SK-N-DZ (cell line): ENCODE measurements around the gene GDF2.

Experiments used
- DNase-seq: peaks from one replicate; pipeline ENCODE4 v3.0.0-alpha.2; 2015; ENCODE audit warnings: low spot score

GDF2 gene

DNA sequence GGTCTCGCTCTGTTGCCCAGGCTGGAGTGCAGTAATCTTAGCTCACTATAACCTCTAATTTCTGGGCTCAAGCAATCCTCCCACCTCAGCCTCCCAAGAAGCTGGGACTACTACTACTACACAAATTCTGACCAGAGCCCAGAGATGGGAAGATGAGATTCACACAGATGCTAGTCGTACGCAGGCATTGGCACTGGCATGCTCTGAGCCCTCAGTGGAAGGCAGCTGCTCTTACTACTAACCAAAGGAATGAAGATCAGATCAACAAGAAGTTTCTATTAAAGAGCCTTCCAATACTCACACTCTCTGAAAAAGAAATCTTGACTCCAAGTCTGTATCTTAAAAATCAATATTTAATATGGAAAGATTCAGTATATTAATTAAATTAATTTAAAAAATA, 10.7 kb downstream of the GDF2 start:
- no peak for DNase-seq

DNA sequence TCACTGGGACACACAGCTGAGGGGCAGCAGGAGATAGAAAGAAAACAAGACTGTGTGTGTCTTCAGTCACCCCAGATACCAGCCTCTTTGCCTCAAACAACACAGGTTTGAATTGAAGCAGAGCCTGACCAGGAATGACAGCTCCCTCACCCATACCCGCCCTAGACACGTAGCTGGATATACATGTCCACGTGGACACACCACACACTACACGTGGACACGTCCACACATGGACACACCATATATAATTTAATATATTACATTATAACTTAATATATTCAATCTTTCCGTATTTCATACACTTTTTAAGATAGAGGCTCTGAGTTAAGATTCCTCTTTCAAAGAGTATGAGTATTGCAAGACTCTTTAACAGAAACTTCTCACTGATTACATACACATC, 11.3 kb downstream of the GDF2 start:
- DNase-seq, result no peak

- no peak for DNase-seq
Observed at GRCh38 chr10:47334466-47335295, 12.4 kb downstream of the GDF2 start.

DNA sequence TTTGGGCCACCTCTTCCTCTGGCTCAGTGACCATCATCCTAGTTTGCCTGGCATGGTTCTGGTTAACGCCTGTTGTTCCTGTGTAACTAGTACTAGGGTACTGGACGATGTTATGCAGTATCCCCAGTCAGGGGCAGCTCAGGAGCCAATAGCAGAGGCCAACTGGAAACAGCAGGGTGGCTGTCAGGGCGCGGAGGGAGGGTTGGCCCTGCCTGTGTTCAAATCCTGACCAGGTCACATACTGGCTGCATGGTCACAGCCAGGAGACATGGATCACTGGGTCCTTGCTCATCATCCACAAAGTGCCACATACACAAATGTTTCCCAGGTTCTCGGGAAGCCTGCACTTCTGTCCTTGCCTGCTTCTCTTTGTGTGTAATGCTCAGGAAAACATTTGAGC, 13.7 kb downstream of the GDF2 start:
- no peak for DNase-seq

GRCh38 chr10:47336387-47337134, 14.3 kb downstream of the GDF2 start:
- DNase-seq, result no peak

GRCh38 chr10:47337310-47337709, 15.1 kb downstream of the GDF2 start:
- DNase-seq, result no peak

DNA sequence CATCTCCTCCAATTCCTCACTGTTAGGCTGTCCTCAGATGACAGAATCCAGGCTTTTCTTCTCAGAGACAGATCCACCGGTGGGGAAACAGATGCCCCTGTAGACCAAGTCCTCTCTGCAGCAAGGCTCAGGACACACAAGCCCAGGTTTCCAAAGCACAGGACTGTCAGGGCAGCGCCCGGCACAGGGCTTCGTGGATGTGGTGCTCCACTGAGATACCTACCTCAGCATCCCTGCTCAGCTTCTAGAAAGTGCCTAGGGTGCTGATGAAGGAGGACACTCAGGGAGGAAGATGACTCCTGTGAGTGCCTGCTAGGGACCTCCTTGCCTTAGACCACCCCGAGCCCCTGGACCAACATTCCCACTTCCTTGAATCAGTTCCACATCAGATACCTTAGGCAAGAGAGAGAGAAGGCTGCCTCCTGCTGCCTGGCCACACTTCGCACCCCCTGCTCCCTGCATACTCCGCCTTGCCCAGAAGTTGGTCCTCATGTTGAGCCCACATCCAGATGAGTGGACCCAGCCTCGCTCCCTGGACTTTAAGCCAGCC, 17.0 kb downstream of the GDF2 start:
- DNase-seq, result no peak

DNA sequence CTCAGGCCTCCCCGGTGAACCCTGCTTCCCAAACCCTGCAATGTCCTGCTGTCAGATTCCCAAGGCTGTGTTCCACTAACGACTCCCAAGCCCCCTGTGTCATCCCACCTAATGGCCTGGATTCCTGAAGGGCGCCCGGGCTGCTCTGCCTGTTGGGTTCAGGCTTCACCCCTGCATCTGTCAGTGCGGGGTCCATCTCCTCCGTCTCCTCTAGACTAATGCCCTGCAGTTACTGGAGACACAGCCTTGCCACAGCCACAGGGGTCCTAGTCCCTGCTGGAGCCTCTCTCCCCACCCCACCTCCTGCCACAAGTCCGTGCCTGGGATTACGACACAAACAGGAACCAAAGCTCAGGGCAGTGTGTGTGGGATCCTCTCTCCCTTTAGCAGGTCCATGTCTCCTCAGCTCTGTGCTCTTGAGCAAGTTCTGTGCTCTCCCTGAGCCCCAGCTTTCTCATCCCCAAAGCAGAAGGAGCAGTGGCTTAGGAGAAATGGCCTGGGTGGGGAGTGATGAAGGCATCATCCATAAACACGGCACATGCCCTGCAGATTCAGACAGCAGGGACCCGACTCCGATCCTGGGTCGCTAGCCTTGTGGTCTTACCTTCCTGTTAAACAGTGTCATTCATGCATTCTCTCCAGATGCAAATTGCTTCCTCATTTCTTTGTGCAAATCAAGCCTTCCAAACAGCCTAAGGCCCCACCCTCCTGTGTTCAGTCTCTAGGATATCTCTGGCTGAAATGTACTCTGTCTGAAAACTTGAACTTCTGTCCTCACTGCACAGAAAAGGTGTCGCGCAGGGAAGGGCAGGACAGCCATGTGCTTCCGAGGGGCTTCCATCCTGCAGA, 17.7 kb downstream of the GDF2 start:
- no peak for DNase-seq

DNA sequence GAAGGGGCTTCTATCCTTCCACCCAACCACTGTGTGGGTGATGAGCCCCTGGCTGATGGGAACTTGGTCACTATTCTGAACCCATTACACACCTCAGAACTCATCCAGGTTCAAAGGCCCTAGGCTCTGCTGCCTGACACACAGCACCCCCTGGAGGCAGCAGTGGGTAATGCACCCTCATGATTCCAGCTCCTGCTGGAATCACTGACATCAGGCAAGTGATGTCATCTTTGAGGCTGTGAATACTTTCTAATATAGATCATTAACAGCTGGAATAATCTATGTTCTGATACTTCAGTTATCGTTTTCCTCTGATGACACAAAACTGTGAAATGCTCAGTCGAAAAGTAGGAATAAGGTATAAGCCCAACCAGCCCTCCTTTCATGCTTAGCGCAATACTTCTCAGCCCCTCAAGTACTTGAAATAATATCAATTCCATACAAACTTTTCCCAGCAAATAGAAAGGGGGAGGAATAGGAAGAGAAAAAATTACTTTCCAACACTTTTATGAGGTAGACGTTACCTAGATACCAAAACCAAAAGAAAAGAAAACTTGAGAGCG, 18.4 kb downstream of the GDF2 start:
- DNase-seq, result peak; percentile 21

- no peak for DNase-seq
Observed at GRCh38 chr10:47344996-47345870, 23.0 kb downstream of the GDF2 start.

GRCh38 chr10:47346581-47347302, 24.5 kb downstream of the GDF2 start:
- no peak for DNase-seq

GRCh38 chr10:47347303-47347675, 25.0 kb downstream of the GDF2 start:
- no peak for DNase-seq

DNA sequence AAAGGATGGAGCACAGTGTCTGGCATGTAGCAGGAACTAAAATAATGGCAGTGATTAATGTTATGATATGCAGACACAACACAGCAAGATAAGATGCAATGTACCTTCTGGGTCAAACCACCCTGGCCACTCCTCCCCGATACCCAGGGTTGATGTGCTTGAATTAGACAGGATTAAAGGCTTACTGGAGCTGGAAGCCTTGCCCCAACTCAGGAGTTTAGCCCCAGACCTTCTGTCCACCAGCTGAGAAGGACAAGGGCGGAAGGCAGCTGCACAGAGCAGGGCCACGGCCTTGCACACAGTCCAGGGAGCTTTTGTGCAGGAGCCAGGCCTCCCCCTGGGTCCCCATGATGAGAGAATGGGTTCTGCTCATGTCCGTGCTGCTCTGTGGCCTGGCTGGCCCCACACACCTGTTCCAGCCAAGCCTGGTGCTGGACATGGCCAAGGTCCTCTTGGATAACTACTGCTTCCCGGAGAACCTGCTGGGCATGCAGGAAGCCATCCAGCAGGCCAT, 25.9 kb downstream of the GDF2 start, which contains the start of gene RBP3:
Gene RBP3 (plus strand): TSS at position 226 of the 514 bp plus-strand sequence. CDS start 122 bp downstream, at position 348.
- no peak for DNase-seq

GRCh38 chr10:47348661-47349470, 26.6 kb downstream of the GDF2 start:
- no peak for DNase-seq

GRCh38 chr10:47349516-47349915, 27.3 kb downstream of the GDF2 start:
- no peak for DNase-seq

GRCh38 chr10:47349941-47350371, 27.7 kb downstream of the GDF2 start:
- no peak for DNase-seq

DNA sequence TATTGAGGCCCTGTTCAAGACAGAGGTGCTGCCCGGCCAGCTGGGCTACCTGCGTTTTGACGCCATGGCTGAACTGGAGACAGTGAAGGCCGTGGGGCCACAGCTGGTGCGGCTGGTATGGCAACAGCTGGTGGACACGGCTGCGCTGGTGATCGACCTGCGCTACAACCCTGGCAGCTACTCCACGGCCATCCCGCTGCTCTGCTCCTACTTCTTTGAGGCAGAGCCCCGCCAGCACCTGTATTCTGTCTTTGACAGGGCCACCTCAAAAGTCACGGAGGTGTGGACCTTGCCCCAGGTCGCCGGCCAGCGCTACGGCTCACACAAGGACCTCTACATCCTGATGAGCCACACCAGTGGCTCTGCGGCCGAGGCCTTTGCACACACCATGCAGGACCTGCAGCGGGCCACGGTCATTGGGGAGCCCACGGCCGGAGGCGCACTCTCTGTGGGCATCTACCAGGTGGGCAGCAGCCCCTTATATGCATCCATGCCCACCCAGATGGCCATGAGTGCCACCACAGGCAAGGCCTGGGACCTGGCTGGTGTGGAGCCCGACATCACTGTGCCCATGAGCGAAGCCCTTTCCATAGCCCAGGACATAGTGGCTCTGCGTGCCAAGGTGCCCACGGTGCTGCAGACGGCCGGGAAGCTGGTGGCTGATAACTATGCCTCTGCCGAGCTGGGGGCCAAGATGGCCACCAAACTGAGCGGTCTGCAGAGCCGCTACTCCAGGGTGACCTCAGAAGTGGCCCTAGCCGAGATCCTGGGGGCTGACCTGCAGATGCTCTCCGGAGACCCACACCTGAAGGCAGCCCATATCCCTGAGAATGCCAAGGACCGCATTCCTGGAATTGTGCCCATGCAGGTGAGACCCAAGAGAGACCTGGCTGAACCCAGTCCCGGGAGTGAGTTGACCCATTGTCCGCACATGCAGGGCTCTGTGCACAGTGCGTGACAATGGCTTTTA, 28.7 kb downstream of the GDF2 start:
- DNase-seq, result no peak
